Myocyte (in vitro differentiated cells): ENCODE measurements around the gene ZFP1. TPM values are rescaled to one million over a fixed set of nuclear protein-coding genes. Genes with fewer than 3 reads are reported as not detected.
"Not testable (repeated sequence)": the region's sequence is repeated elsewhere in the genome, so short reads cannot be mapped to it uniquely, and the experiment has no call there.

ENCODE experiments used
- DNase-seq: peaks from one replicate; pipeline ENCODE4 v3.0.0-alpha.2; 2012; ENCODE audit warnings: low read depth
- total RNA-seq: library from RNA; depleted of rRNA; stranded (reverse); fragments of >200 nt; gene quantifications from 2 replicates; pipeline ENCODE4 v1.2.3, GENCODE V29; 2014

Gene ZFP1
- total RNA-seq, 1 donor from 2014 or later, result 12.0 TPM

- DNase-seq, result no peak
Observed at GRCh38 chr16:75203096-75203495, 54.8 kb downstream of the ZFP1 start.

- no peak for DNase-seq
Observed at GRCh38 chr16:75203667-75204409, 55.5 kb downstream of the ZFP1 start.

- no peak for DNase-seq
Observed at GRCh38 chr16:75204410-75204758, 56.1 kb downstream of the ZFP1 start.

- not testable (repeated sequence) for DNase-seq
Observed at GRCh38 chr16:75204905-75205304, 56.6 kb downstream of the ZFP1 start.

- DNase-seq, result not testable (repeated sequence)
Observed at GRCh38 chr16:75205438-75205837, 57.1 kb downstream of the ZFP1 start.

GRCh38 chr16:75205961-75206748 is 57.8 kb downstream of the ZFP1 start:
- not testable (repeated sequence) for DNase-seq

GRCh38 chr16:75206749-75207451 is 58.6 kb downstream of the ZFP1 start, which contains the start of gene CTRB2:
Gene CTRB2, minus strand, starts transcription at chr16:75207161. Its CDS starts 20 bp downstream, at chr16:75207141.
- peak; percentile 65 for DNase-seq

GRCh38 chr16:75207831-75208230 is 59.5 kb downstream of the ZFP1 start:
- no peak for DNase-seq

- DNase-seq, result peak; percentile 97
Observed at GRCh38 chr16:75208242-75208825, 60.0 kb downstream of the ZFP1 start.

- peak; percentile 46 for DNase-seq
Observed at GRCh38 chr16:75208861-75209505, 60.7 kb downstream of the ZFP1 start.

GRCh38 chr16:75209514-75209913 is 61.2 kb downstream of the ZFP1 start:
- not testable (repeated sequence) for DNase-seq

- no peak for DNase-seq
Observed at GRCh38 chr16:75209944-75210343, 61.6 kb downstream of the ZFP1 start.

GRCh38 chr16:75211286-75211685 is 63.0 kb downstream of the ZFP1 start:
- DNase-seq, result not testable (repeated sequence)

- DNase-seq, result no peak
Observed at GRCh38 chr16:75216127-75216526, 67.8 kb downstream of the ZFP1 start.

GRCh38 chr16:75216576-75216975 is 68.3 kb downstream of the ZFP1 start:
- no peak for DNase-seq

GRCh38 chr16:75217389-75217851 is 69.1 kb downstream of the ZFP1 start:
- DNase-seq, result peak; percentile 53

- peak; percentile 88 for DNase-seq
Observed at GRCh38 chr16:75218256-75219076, 70.1 kb downstream of the ZFP1 start, which contains the start of gene CTRB1. Gene CTRB1, plus strand, starts transcription at chr16:75218988. Its CDS starts 20 bp downstream, at chr16:75219008.

GRCh38 chr16:75219088-75219487 is 70.8 kb downstream of the ZFP1 start:
- no peak for DNase-seq

- no peak for DNase-seq
Observed at GRCh38 chr16:75219838-75220237, 71.5 kb downstream of the ZFP1 start.
